Endodermal cell (in vitro differentiated cells): ENCODE results near the gene APBA2. TPM values are rescaled to one million over a fixed set of nuclear protein-coding genes. Genes with fewer than 3 reads are reported as not detected.
A peak's percentile ranks its signal among the peaks of the same experiment; 100 is the strongest.

Experiments used
- DNase-seq: peaks from one replicate; pipeline ENCODE4 v3.0.0-alpha.2; 2017
- H3K27ac ChIP-seq: 2 replicates; pipeline ENCODE4 v1.5.1; 2013; ENCODE audit warnings: mild to moderate bottlenecking, low read depth, low read length, moderate library complexity
- H3K27me3 ChIP-seq: 2 replicates; pipeline ENCODE4 v1.6.1; 2013; ENCODE audit warnings: mild to moderate bottlenecking, low read length, moderate library complexity; ENCODE audit not compliant: insufficient read depth, control insufficient read depth, poor library complexity, severe bottlenecking
- H3K36me3 ChIP-seq: 2 replicates; pipeline ENCODE4 v1.7.0; 2013; ENCODE audit warnings: mild to moderate bottlenecking, low read length, moderate library complexity; ENCODE audit not compliant: control insufficient read depth, insufficient read depth
- H3K4me1 ChIP-seq: one replicate; pipeline ENCODE4 v1.7.0; 2013; ENCODE audit warnings: low read length; ENCODE audit not compliant: control insufficient read depth, insufficient read depth
- H3K4me3 ChIP-seq: 2 replicates; pipeline ENCODE4 v1.5.1; 2013; ENCODE audit warnings: mild to moderate bottlenecking, low read length, moderate library complexity
- H3K9ac ChIP-seq: 2 replicates; pipeline ENCODE4 v1.6.1; 2013; ENCODE audit warnings: mild to moderate bottlenecking, low read length, moderate library complexity; ENCODE audit not compliant: poor library complexity, severe bottlenecking; ENCODE audit errors: extremely low read depth
- H3K9me3 ChIP-seq: 2 replicates; pipeline ENCODE4 v1.6.1; 2013; ENCODE audit warnings: mild to moderate bottlenecking, low read length, moderate library complexity; ENCODE audit not compliant: control insufficient read depth
- H3K27ac Mint-ChIP-seq: 2 replicates; pipeline ENCODE4 v1.8.0; 2020; ENCODE audit warnings: mixed read lengths
- H3K27me3 Mint-ChIP-seq: 2 replicates; pipeline ENCODE4 v1.8.0; 2021; ENCODE audit warnings: mild to moderate bottlenecking, mixed read lengths; ENCODE audit not compliant: insufficient read depth
- H3K36me3 Mint-ChIP-seq: 2 replicates; pipeline ENCODE4 v1.8.0; 2020; ENCODE audit warnings: low read depth, mixed read lengths
- H3K4me1 Mint-ChIP-seq: 2 replicates; pipeline ENCODE4 v1.8.0; 2020; ENCODE audit warnings: mixed read lengths
- H3K4me3 Mint-ChIP-seq: 2 replicates; pipeline ENCODE4 v1.8.0; 2020; ENCODE audit warnings: mild to moderate bottlenecking, moderate library complexity, mixed read lengths
- H3K9me3 Mint-ChIP-seq: 2 replicates; pipeline ENCODE4 v1.8.0; 2020; ENCODE audit warnings: mild to moderate bottlenecking, mixed read lengths
- CTCF ChIP-seq: fragments of 200-600 bp; sonication (generic); conservative IDR thresholded peaks from 2 replicates; pipeline ENCODE4 v1.5.0; 2021; ENCODE audit warnings: antibody characterized with exemption, mild to moderate bottlenecking
- WGBS, 2 experiments: methylation state at CpG; one replicate each; pipeline versions ENCODE4 v1.1.5 to v1.1.7; 2013; ENCODE audit warnings: missing lambda C conversion rate in 2 of 2, mixed read lengths in 1 of 2; ENCODE audit not compliant: insufficient coverage in 1 of 2, insufficient read length in 1 of 2; 5-methylcytosine and 5-hydroxymethylcytosine counted together
- total RNA-seq, 2 donors: library from RNA; stranded (reverse); fragmentation: NEBNext Ultra II Directional in 1 of 2; extraction: Animal tissue kit (Norgen Biotek cat#: 25700) in 1 of 2; gene quantifications; 2 replicates in 1 of 2; 3 replicates in 1 of 2; pipeline ENCODE4 v1.2.1, GENCODE V29; 2021

Gene APBA2
- total RNA-seq, 2 donors from 2014 or later, result 27.1 to 27.3 TPM

- H3K4me3 ChIP-seq, result no peak overlapping the region
- no peaks in the 10 kb centered on the region for H3K36me3 ChIP-seq
- H3K4me1 ChIP-seq, result no peaks in the 10 kb centered on the region
- H3K9me3 Mint-ChIP-seq, result no peaks in the 10 kb centered on the region
- H3K36me3 Mint-ChIP-seq, result peaks cover 3% of the 10 kb centered on the region
- H3K4me1 Mint-ChIP-seq, result peaks cover 4% of the 10 kb centered on the region
- H3K9ac ChIP-seq, result no peak overlapping the region
- DNase-seq, result peak; percentile 33
- 94 to 98% methylated on average over 7 to 8 of the region's 8 CpGs for WGBS, 2 experiments
- no peaks in the 10 kb centered on the region for H3K27me3 Mint-ChIP-seq
- H3K27ac Mint-ChIP-seq, result no peak overlapping the region
- no peaks in the 10 kb centered on the region for H3K27me3 ChIP-seq
- no peaks in the 10 kb centered on the region for H3K9me3 ChIP-seq
- peak overlapping the region; percentile 79 for H3K27ac ChIP-seq
- TF ChIP-seq CTCF, result no peak
- no peak overlapping the region for H3K4me3 Mint-ChIP-seq
These were observed 99.9 kb downstream of the APBA2 start for GRCh38 chr15:28985691-28986090.

- no peak overlapping the region for H3K4me3 ChIP-seq
- no peak overlapping the region for H3K27ac ChIP-seq
- no peaks in the 10 kb centered on the region for H3K36me3 ChIP-seq
- H3K9ac ChIP-seq, result no peak overlapping the region
- no peaks in the 10 kb centered on the region for H3K4me1 ChIP-seq
- H3K27me3 ChIP-seq, result no peaks in the 10 kb centered on the region
- Mint-ChIP-seq H3K36me3 (peaks cover 3% of the 10 kb centered on the region), H3K9me3 (no peaks in the 10 kb centered on the region), H3K27me3 (no peaks in the 10 kb centered on the region), H3K4me1 (peaks cover 4% of the 10 kb centered on the region), H3K4me3 (no peak overlapping the region), H3K27ac (no peak overlapping the region)
- no peak for DNase-seq
- no peaks in the 10 kb centered on the region for H3K9me3 ChIP-seq
- WGBS, 2 experiments, result 91 to 93% methylated on average over 9 of the region's 9 CpGs
- no peak for TF ChIP-seq CTCF
These were observed 100.3 kb downstream of the APBA2 start for GRCh38 chr15:28986108-28986507.

- no peak overlapping the region for H3K4me3 Mint-ChIP-seq
- H3K9me3 Mint-ChIP-seq, result no peaks in the 10 kb centered on the region
These were observed 101.0 kb downstream of the APBA2 start for GRCh38 chr15:28986726-28987125.

More at GRCh38 chr15:28986726-28987125, 101.0 kb downstream of the APBA2 start:
- TF ChIP-seq CTCF, result no peak
- 83 to 100% methylated on average over 1 to 2 of the region's 2 CpGs for WGBS, 2 experiments
- Histone ChIP-seq H3K27ac (no peak overlapping the region), H3K27me3 (no peaks in the 10 kb centered on the region), H3K9ac (no peak overlapping the region), H3K4me3 (no peak overlapping the region), H3K36me3 (no peaks in the 10 kb centered on the region), H3K9me3 (no peaks in the 10 kb centered on the region), H3K4me1 (no peaks in the 10 kb centered on the region)
- no peaks in the 10 kb centered on the region for H3K27me3 Mint-ChIP-seq
- H3K27ac Mint-ChIP-seq, result no peak overlapping the region
- peaks cover 4% of the 10 kb centered on the region for H3K4me1 Mint-ChIP-seq
- peaks cover 3% of the 10 kb centered on the region for H3K36me3 Mint-ChIP-seq
- DNase-seq, result peak; percentile 2
